ENCODE measurements around the gene RAVER2. TPM values are rescaled to one million over a fixed set of nuclear protein-coding genes. Genes with fewer than 3 reads are reported as not detected.

The RAVER2 gene
- polyA plus RNA-seq, 3 donors from 2014 or later, result 1.1 to 1.8 (median 1.4) TPM

GRCh38 chr1:64848136-64848535 is 103.3 kb downstream of the RAVER2 start:
- Mint-ChIP-seq H3K27me3 (ENCODE audit: low read depth in 3 of 3) (peaks cover 19 to 47% (median 42%) of the 10 kb centered on the region in 3 donors), H3K36me3 (peaks cover 10 to 81% (median 37%) of the 10 kb centered on the region in 3 donors), H3K4me3 (no peak overlapping the region), H3K27ac (peak overlapping the region in 2 of 6 donors; percentile 17 to 42), H3K9me3 (no peaks in the 10 kb centered on the region), H3K4me1 (peaks cover 3 to 37% of the 10 kb centered on the region in 2 donors)
- DNase-seq, result no peak

GRCh38 chr1:64848803-64849202 is 103.9 kb downstream of the RAVER2 start:
- H3K27ac Mint-ChIP-seq, result peak overlapping the region in 3 of 6 donors; percentile 12 to 71 (median 62)
- peaks cover 19 to 44% (median 41%) of the 10 kb centered on the region in 3 donors for H3K27me3 Mint-ChIP-seq (ENCODE audit: low read depth in 3 of 3)
- peaks cover 10 to 82% (median 35%) of the 10 kb centered on the region in 3 donors for H3K36me3 Mint-ChIP-seq
- H3K4me3 Mint-ChIP-seq, result no peak overlapping the region
- H3K9me3 Mint-ChIP-seq, result no peaks in the 10 kb centered on the region
- H3K4me1 Mint-ChIP-seq, result peaks cover 2 to 42% of the 10 kb centered on the region in 2 donors
- no peak for DNase-seq

- H3K9me3 Mint-ChIP-seq, result no peaks in the 10 kb centered on the region
- H3K4me1 Mint-ChIP-seq, result peaks cover 5 to 38% of the 10 kb centered on the region in 2 donors
- peaks cover 10 to 84% (median 32%) of the 10 kb centered on the region in 3 donors for H3K36me3 Mint-ChIP-seq
- H3K27me3 Mint-ChIP-seq (ENCODE audit: low read depth in 3 of 3), result peaks cover 19 to 46% (median 30%) of the 10 kb centered on the region in 3 donors
- peak overlapping the region; percentile 24 to 87 (median 68) for H3K27ac Mint-ChIP-seq
- no peak overlapping the region for H3K4me3 Mint-ChIP-seq
- DNase-seq, result no peak
Measured at GRCh38 chr1:64849942-64850341, 105.1 kb downstream of the RAVER2 start.

GRCh38 chr1:64850846-64851245 is 106.0 kb downstream of the RAVER2 start:
- Mint-ChIP-seq H3K36me3 (peaks cover 14 to 82% (median 37%) of the 10 kb centered on the region in 3 donors), H3K4me3 (no peak overlapping the region), H3K27me3 (ENCODE audit: low read depth in 3 of 3) (peaks cover 19 to 47% (median 28%) of the 10 kb centered on the region in 3 donors), H3K9me3 (no peaks in the 10 kb centered on the region), H3K27ac (peak overlapping the region in 5 of 6 donors; percentile 51 to 87 (median 73)), H3K4me1 (peaks cover 5 to 37% of the 10 kb centered on the region in 2 donors)
- no peak for DNase-seq

- Mint-ChIP-seq H3K4me1 (peaks cover 8 to 43% of the 10 kb centered on the region in 2 donors), H3K4me3 (no peak overlapping the region), H3K9me3 (no peaks in the 10 kb centered on the region), H3K27ac (peak overlapping the region; percentile 37 to 74 (median 66)), H3K27me3 (ENCODE audit: low read depth in 3 of 3) (peaks cover 15 to 43% (median 24%) of the 10 kb centered on the region in 3 donors), H3K36me3 (peaks cover 10 to 79% (median 35%) of the 10 kb centered on the region in 3 donors)
- DNase-seq, result no peak
Measured at GRCh38 chr1:64851664-64852063, 106.8 kb downstream of the RAVER2 start.

GRCh38 chr1:64854674-64855073 is 109.8 kb downstream of the RAVER2 start:
- Mint-ChIP-seq H3K9me3 (peaks cover 0 to 1% (median 0%) of the 10 kb centered on the region in 6 donors), H3K4me3 (no peak overlapping the region), H3K27me3 (ENCODE audit: low read depth in 3 of 3) (peaks cover 8 to 34% (median 11%) of the 10 kb centered on the region in 3 donors), H3K27ac (peak overlapping the region; percentile 21 to 83 (median 61)), H3K4me1 (peaks cover 29 to 69% of the 10 kb centered on the region in 2 donors), H3K36me3 (peaks cover 34 to 84% (median 55%) of the 10 kb centered on the region in 3 donors)
- no peak for DNase-seq

- H3K4me3 Mint-ChIP-seq, result no peak overlapping the region
- DNase-seq, result no peak
- H3K27me3 Mint-ChIP-seq (ENCODE audit: low read depth in 3 of 3), result peaks cover 4 to 29% (median 7%) of the 10 kb centered on the region in 3 donors
- H3K36me3 Mint-ChIP-seq, result peaks cover 37 to 81% (median 57%) of the 10 kb centered on the region in 3 donors
- H3K4me1 Mint-ChIP-seq, result peaks cover 36 to 72% of the 10 kb centered on the region in 2 donors
- H3K9me3 Mint-ChIP-seq, result peaks cover 0 to 1% (median 0%) of the 10 kb centered on the region in 6 donors
- H3K27ac Mint-ChIP-seq, result peak overlapping the region in 2 of 6 donors; percentile 18 to 39
Measured at GRCh38 chr1:64855557-64855956, 110.7 kb downstream of the RAVER2 start.

GRCh38 chr1:64856553-64856952 is 111.7 kb downstream of the RAVER2 start:
- Mint-ChIP-seq H3K4me1 (peaks cover 46 to 72% of the 10 kb centered on the region in 2 donors), H3K36me3 (peaks cover 36 to 83% (median 63%) of the 10 kb centered on the region in 3 donors), H3K27ac (peak overlapping the region in 5 of 6 donors; percentile 67 to 82 (median 70)), H3K4me3 (no peak overlapping the region), H3K9me3 (peaks cover 0 to 1% (median 0%) of the 10 kb centered on the region in 6 donors), H3K27me3 (ENCODE audit: low read depth in 3 of 3) (peaks cover 2 to 29% (median 11%) of the 10 kb centered on the region in 3 donors)
- DNase-seq, result no peak

- H3K27me3 Mint-ChIP-seq (ENCODE audit: low read depth in 3 of 3), result peaks cover 2 to 30% (median 15%) of the 10 kb centered on the region in 3 donors
- no peak overlapping the region for H3K4me3 Mint-ChIP-seq
- DNase-seq, result no peak
- peaks cover 42 to 81% (median 60%) of the 10 kb centered on the region in 3 donors for H3K36me3 Mint-ChIP-seq
- peaks cover 54 to 72% of the 10 kb centered on the region in 2 donors for H3K4me1 Mint-ChIP-seq
- peaks cover 0 to 1% (median 0%) of the 10 kb centered on the region in 6 donors for H3K9me3 Mint-ChIP-seq
- peak overlapping the region in 5 of 6 donors; percentile 17 to 88 (median 79) for H3K27ac Mint-ChIP-seq
Measured at GRCh38 chr1:64857347-64857746, 112.5 kb downstream of the RAVER2 start.

GRCh38 chr1:64861611-64862010 is 116.7 kb downstream of the RAVER2 start:
- Mint-ChIP-seq H3K36me3 (peaks cover 59 to 78% (median 60%) of the 10 kb centered on the region in 3 donors), H3K9me3 (peaks cover 0 to 1% (median 0%) of the 10 kb centered on the region in 6 donors), H3K4me3 (peak overlapping the region; percentile 42 to 74 (median 54)), H3K4me1 (peaks cover 83 to 97% of the 10 kb centered on the region in 2 donors), H3K27me3 (ENCODE audit: low read depth in 3 of 3) (peaks cover 2 to 32% (median 20%) of the 10 kb centered on the region in 3 donors), H3K27ac (peak overlapping the region; percentile 85 to 98 (median 92))
- DNase-seq, result peak; percentile 61 to 70 (median 66)

- peak overlapping the region; percentile 95 to 98 (median 97) for H3K27ac Mint-ChIP-seq
- no peaks in the 10 kb centered on the region for H3K9me3 Mint-ChIP-seq
- peaks cover 2 to 26% (median 20%) of the 10 kb centered on the region in 3 donors for H3K27me3 Mint-ChIP-seq (ENCODE audit: low read depth in 3 of 3)
- peaks cover 62 to 77% (median 65%) of the 10 kb centered on the region in 3 donors for H3K36me3 Mint-ChIP-seq
- peaks cover 87 to 97% of the 10 kb centered on the region in 2 donors for H3K4me1 Mint-ChIP-seq
- H3K4me3 Mint-ChIP-seq, result peak overlapping the region; percentile 61 to 82 (median 71)
- peak; percentile 92 to 93 (median 92) for DNase-seq
Measured at GRCh38 chr1:64864018-64864940, 119.4 kb downstream of the RAVER2 start.

- DNase-seq, result no peak
Measured at GRCh38 chr1:64865105-64865757, 120.4 kb downstream of the RAVER2 start.

GRCh38 chr1:64866689-64867088 is 121.8 kb downstream of the RAVER2 start:
- peak overlapping the region; percentile 19 to 98 (median 74) for H3K27ac Mint-ChIP-seq
- H3K4me1 Mint-ChIP-seq, result peaks cover 89 to 100% of the 10 kb centered on the region in 2 donors
- H3K36me3 Mint-ChIP-seq, result peaks cover 54 to 82% (median 64%) of the 10 kb centered on the region in 3 donors
- H3K27me3 Mint-ChIP-seq (ENCODE audit: low read depth in 3 of 3), result peaks cover 2 to 28% (median 15%) of the 10 kb centered on the region in 3 donors
- peak overlapping the region in 1 of 5 donors; percentile 7 for H3K4me3 Mint-ChIP-seq
- H3K9me3 Mint-ChIP-seq, result no peaks in the 10 kb centered on the region
- no peak for DNase-seq

More at GRCh38 chr1:64865105-64865757, 120.4 kb downstream of the RAVER2 start:
- peak overlapping the region; percentile 95 to 98 (median 97) for H3K27ac Mint-ChIP-seq
- peaks cover 2 to 30% (median 17%) of the 10 kb centered on the region in 3 donors for H3K27me3 Mint-ChIP-seq (ENCODE audit: low read depth in 3 of 3)
- H3K4me3 Mint-ChIP-seq, result peak overlapping the region; percentile 61 to 82 (median 71)
- H3K36me3 Mint-ChIP-seq, result peaks cover 59 to 78% (median 60%) of the 10 kb centered on the region in 3 donors
- H3K4me1 Mint-ChIP-seq, result peaks cover 88 to 98% of the 10 kb centered on the region in 2 donors
- H3K9me3 Mint-ChIP-seq, result no peaks in the 10 kb centered on the region
